Measurements from ENCODE around the gene MACROD2.

MACROD2 gene

GRCh38 chr20:16072220-16072619 is 2076.9 kb downstream of the MACROD2 start:
- Histone ChIP-seq H3K36me3 (no peaks in the 10 kb centered on the region), H3K9ac (no peak overlapping the region), H3K27ac (no peak overlapping the region), H3K9me3 (replicated peaks in 1 of 11) (peaks cover 16 to 65% (median 45%) of the 10 kb centered on the region in 11 experiments), H3K4me2 (peak overlapping the region in 8 of 11 experiments; percentile 4 to 43 (median 30); a peak in 10 of 22 replicates), H3K4me1 (peaks cover 12 to 29% (median 26%) of the 10 kb centered on the region in 10 experiments), H3K4me3 (no peak overlapping the region), H4K20me1 (no peaks in the 10 kb centered on the region), H3K27me3 (no peaks in the 10 kb centered on the region)
- TF ChIP-seq Cebpa-rat (IDR thresholded peaks at IDR 0.05), result no peak

GRCh38 chr20:16078172-16078898 is 2083.0 kb downstream of the MACROD2 start:
- peaks cover 0 to 6% (median 0%) of the 10 kb centered on the region in 11 experiments; a peak in 1 of 22 replicates for H3K36me3 ChIP-seq
- no peak overlapping the region for H3K27ac ChIP-seq
- TF ChIP-seq Cebpa-rat (IDR thresholded peaks at IDR 0.05), result no peak
- peaks cover 5 to 35% (median 17%) of the 10 kb centered on the region in 10 experiments; a peak in 19 of 20 replicates for H3K4me1 ChIP-seq
- H3K9me3 ChIP-seq (replicated peaks in 1 of 11), result peaks cover 2 to 54% (median 35%) of the 10 kb centered on the region in 11 experiments; a peak in 18 of 22 replicates
- peak overlapping the region in 8 of 11 experiments; percentile 19 to 42 (median 26); a peak in 8 of 22 replicates for H3K4me2 ChIP-seq
- H3K27me3 ChIP-seq, result no peaks in the 10 kb centered on the region
- H4K20me1 ChIP-seq, result no peaks in the 10 kb centered on the region
- H3K4me3 ChIP-seq, result no peak overlapping the region
- H3K9ac ChIP-seq, result no peak overlapping the region

GRCh38 chr20:16081421-16081820 is 2086.1 kb downstream of the MACROD2 start:
- H3K4me2 ChIP-seq, result peak overlapping the region in 7 of 11 experiments; percentile 3 to 36 (median 17); a peak in 8 of 22 replicates
- H3K27me3 ChIP-seq, result no peaks in the 10 kb centered on the region
- H3K9ac ChIP-seq, result no peak overlapping the region
- H3K4me3 ChIP-seq, result no peak overlapping the region
- peaks cover 15 to 46% (median 21%) of the 10 kb centered on the region in 10 experiments; a peak in 19 of 20 replicates for H3K4me1 ChIP-seq
- peaks cover 0 to 6% (median 0%) of the 10 kb centered on the region in 11 experiments; a peak in 1 of 22 replicates for H3K36me3 ChIP-seq
- H3K9me3 ChIP-seq (replicated peaks in 1 of 11), result peaks cover 16 to 50% (median 39%) of the 10 kb centered on the region in 11 experiments
- no peak overlapping the region; a peak in 1 of 22 replicates for H3K27ac ChIP-seq
- no peaks in the 10 kb centered on the region for H4K20me1 ChIP-seq
- no peak for TF ChIP-seq Cebpa-rat (IDR thresholded peaks at IDR 0.05)

- H3K4me3 ChIP-seq, result no peak overlapping the region
- TF ChIP-seq Cebpa-rat (IDR thresholded peaks at IDR 0.05), result no peak
- no peaks in the 10 kb centered on the region for H4K20me1 ChIP-seq
- H3K9ac ChIP-seq, result no peak overlapping the region
- H3K9me3 ChIP-seq (replicated peaks in 1 of 11), result peaks cover 19 to 57% (median 43%) of the 10 kb centered on the region in 11 experiments
- H3K27me3 ChIP-seq, result no peaks in the 10 kb centered on the region
- H3K36me3 ChIP-seq, result peaks cover 0 to 6% (median 0%) of the 10 kb centered on the region in 11 experiments; a peak in 1 of 22 replicates
- H3K27ac ChIP-seq, result peak overlapping the region in 1 of 11 experiments; percentile 26; a peak in 3 of 22 replicates
- peaks cover 15 to 46% (median 21%) of the 10 kb centered on the region in 10 experiments; a peak in 19 of 20 replicates for H3K4me1 ChIP-seq
- H3K4me2 ChIP-seq, result no peak overlapping the region
Measured at GRCh38 chr20:16082051-16082550, 2086.8 kb downstream of the MACROD2 start.

- H4K20me1 ChIP-seq, result no peaks in the 10 kb centered on the region
- H3K27me3 ChIP-seq, result no peaks in the 10 kb centered on the region
- H3K27ac ChIP-seq, result peak overlapping the region in 6 of 11 experiments; percentile 3 to 65 (median 54); a peak in 11 of 22 replicates
- peaks cover 0 to 6% (median 0%) of the 10 kb centered on the region in 11 experiments; a peak in 1 of 22 replicates for H3K36me3 ChIP-seq
- H3K4me3 ChIP-seq, result no peak overlapping the region
- peaks cover 32 to 73% (median 56%) of the 10 kb centered on the region in 11 experiments for H3K9me3 ChIP-seq (replicated peaks in 1 of 11)
- peak overlapping the region in 8 of 11 experiments; percentile 5 to 59 (median 44); a peak in 12 of 22 replicates for H3K4me2 ChIP-seq
- 0 out of 22 replicates have a peak overlapping the region, but pooled peaks of 1 of the 11 experiments have one; percentile 5 for H3K9ac ChIP-seq
- no peak for TF ChIP-seq Cebpa-rat (IDR thresholded peaks at IDR 0.05)
- H3K4me1 ChIP-seq, result peaks cover 12 to 36% (median 16%) of the 10 kb centered on the region in 10 experiments; a peak in 19 of 20 replicates
Measured at GRCh38 chr20:16083639-16084280, 2088.4 kb downstream of the MACROD2 start.

GRCh38 chr20:16095226-16095625 is 2099.9 kb downstream of the MACROD2 start:
- no peaks in the 10 kb centered on the region for H3K27me3 ChIP-seq
- H3K36me3 ChIP-seq, result no peaks in the 10 kb centered on the region
- TF ChIP-seq Cebpa-rat (IDR thresholded peaks at IDR 0.05), result no peak
- peak overlapping the region in 8 of 11 experiments; percentile 12 to 70 (median 50); a peak in 15 of 22 replicates for H3K4me2 ChIP-seq
- H3K9me3 ChIP-seq (replicated peaks in 1 of 11), result peaks cover 5 to 27% (median 18%) of the 10 kb centered on the region in 11 experiments; a peak in 20 of 22 replicates
- no peaks in the 10 kb centered on the region for H4K20me1 ChIP-seq
- H3K4me1 ChIP-seq, result peaks cover 0 to 44% (median 25%) of the 10 kb centered on the region in 10 experiments; a peak in 14 of 20 replicates
- peak overlapping the region in 1 of 11 experiments; percentile 41; a peak in 1 of 22 replicates for H3K27ac ChIP-seq
- H3K4me3 ChIP-seq, result no peak overlapping the region
- H3K9ac ChIP-seq, result peak overlapping the region in 1 of 11 experiments; percentile 5; a peak in 1 of 22 replicates

- H4K20me1 ChIP-seq, result no peaks in the 10 kb centered on the region
- no peaks in the 10 kb centered on the region for H3K36me3 ChIP-seq
- no peak overlapping the region for H3K27ac ChIP-seq
- H3K9ac ChIP-seq, result no peak overlapping the region
- peak overlapping the region in 4 of 11 experiments; percentile 4 to 70 (median 56); a peak in 5 of 22 replicates for H3K4me2 ChIP-seq
- peaks cover 0 to 52% (median 31%) of the 10 kb centered on the region in 10 experiments; a peak in 14 of 20 replicates for H3K4me1 ChIP-seq
- H3K27me3 ChIP-seq, result no peaks in the 10 kb centered on the region
- no peak for TF ChIP-seq Cebpa-rat (IDR thresholded peaks at IDR 0.05)
- peaks cover 0 to 28% (median 7%) of the 10 kb centered on the region in 11 experiments; a peak in 10 of 22 replicates for H3K9me3 ChIP-seq (replicated peaks in 1 of 11)
- no peak overlapping the region for H3K4me3 ChIP-seq
Measured at GRCh38 chr20:16096756-16097326, 2101.5 kb downstream of the MACROD2 start.

GRCh38 chr20:16097788-16098187 is 2102.5 kb downstream of the MACROD2 start:
- no peak overlapping the region for H3K27ac ChIP-seq
- TF ChIP-seq Cebpa-rat (IDR thresholded peaks at IDR 0.05), result no peak
- no peak overlapping the region for H3K4me2 ChIP-seq
- H4K20me1 ChIP-seq, result no peaks in the 10 kb centered on the region
- H3K36me3 ChIP-seq, result no peaks in the 10 kb centered on the region
- H3K27me3 ChIP-seq, result no peaks in the 10 kb centered on the region
- H3K4me1 ChIP-seq, result peaks cover 0 to 58% (median 33%) of the 10 kb centered on the region in 10 experiments; a peak in 14 of 20 replicates
- no peak overlapping the region for H3K4me3 ChIP-seq
- H3K9ac ChIP-seq, result no peak overlapping the region
- H3K9me3 ChIP-seq (replicated peaks in 1 of 11), result peaks cover 0 to 32% (median 12%) of the 10 kb centered on the region in 11 experiments; a peak in 12 of 22 replicates

Measured in BLaER1 treated with 17β-estradiol and CSF1 and Interleukin-3, amounts not matched to agents 10 nM and 100 nM (cell line).